ENCODE data around the gene TANGO6.

- no peak for TF ChIP-seq CTCF (IDR thresholded peaks at IDR 0.05)
- no peak for TF ChIP-seq POLR2A (IDR thresholded peaks at IDR 0.05)
Measured at GRCh38 chr16:69037373-69038160, 194.2 kb downstream of the TANGO6 start.
